Neutrophil (primary cell): ENCODE data around the gene AHCY.

Experiments
- H3K27ac ChIP-seq: fragments of 200-600 bp; sonication (generic); 2 replicates; pipeline ENCODE4 v1.5.1; 2016; ENCODE audit warnings: mild to moderate bottlenecking, moderate library complexity
- H3K27me3 ChIP-seq: fragments of 200-600 bp; sonication (generic); 2 replicates; pipeline ENCODE4 v1.6.0; 2016; ENCODE audit warnings: mild to moderate bottlenecking
- H3K36me3 ChIP-seq: fragments of 200-600 bp; sonication (generic); 2 replicates; pipeline ENCODE4 v1.5.1; 2017
- H3K4me1 ChIP-seq, 2 experiments: fragments of 200-600 bp in 1 of 2; sonication (generic) in 1 of 2; 1 replicate in 1 of 2; 2 replicates in 1 of 2; pipeline versions ENCODE4 v1.5.1 to v1.6.1; 2013 to 2016; ENCODE audit warnings: low read depth in 1 of 2, low read length in 1 of 2, mild to moderate bottlenecking in 1 of 2, moderate library complexity in 1 of 2; ENCODE audit not compliant: control insufficient read depth in 1 of 2, insufficient read depth in 1 of 2
- H3K4me3 ChIP-seq, 2 experiments: fragments of 200-600 bp in 1 of 2; sonication (generic) in 1 of 2; 1 replicate in 1 of 2; 2 replicates in 1 of 2; pipeline ENCODE4 v1.5.1; 2013 to 2016; ENCODE audit warnings: low read depth in 1 of 2, low read length in 1 of 2, mild to moderate bottlenecking in 1 of 2, moderate library complexity in 1 of 2
- H3K9me3 ChIP-seq: fragments of 200-600 bp; sonication (generic); 2 replicates; pipeline ENCODE4 v1.5.1; 2016
- TF ChIP-seq, protein P1 (sequence below): fragments of 200-600 bp; sonication (generic); IDR thresholded peaks from 2 replicates; pipeline ENCODE4 v1.5.1; 2016; ENCODE audit warnings: antibody characterized with exemption

Gene AHCY

DNA sequence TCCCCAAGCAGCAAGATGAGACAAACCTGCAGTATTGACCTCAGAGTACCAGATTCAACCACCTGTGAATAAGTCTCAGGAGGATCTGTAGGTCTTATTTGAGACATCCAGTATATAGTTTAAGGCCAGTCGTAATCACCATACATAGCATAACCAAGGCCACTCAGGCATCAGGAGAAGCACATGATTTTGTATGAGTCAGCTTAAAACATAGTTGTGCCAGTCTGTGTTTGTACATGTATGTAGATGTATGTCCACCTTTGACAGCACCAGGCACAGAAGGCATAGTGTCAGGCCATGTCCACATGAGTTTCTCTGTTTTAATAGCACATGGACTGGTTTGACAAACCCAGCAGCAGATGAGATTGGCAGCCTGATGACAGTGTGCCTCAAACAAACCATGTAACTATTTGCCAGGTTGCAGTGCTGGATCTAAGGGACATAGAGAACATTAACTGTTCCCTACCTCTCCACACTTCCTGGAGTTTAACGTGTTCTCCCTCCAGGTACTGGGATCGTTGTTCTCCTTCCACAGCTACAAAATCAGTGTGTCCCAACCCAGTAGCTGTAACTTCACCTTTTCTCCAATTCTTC, 70.6 kb downstream of the AHCY start:
- no peaks in the 10 kb centered on the region for H3K36me3 ChIP-seq

GRCh38 chr20:34231634-34232033, 71.5 kb downstream of the AHCY start:
- no peaks in the 10 kb centered on the region for H3K27me3 ChIP-seq
- H3K4me1 ChIP-seq, result no peaks in the 10 kb centered on the region
- no peaks in the 10 kb centered on the region for H3K9me3 ChIP-seq
- H3K4me3 ChIP-seq, result no peak overlapping the region
- no peaks in the 10 kb centered on the region for H3K36me3 ChIP-seq
- no peak overlapping the region for H3K27ac ChIP-seq
- TF ChIP-seq, protein P1, sequence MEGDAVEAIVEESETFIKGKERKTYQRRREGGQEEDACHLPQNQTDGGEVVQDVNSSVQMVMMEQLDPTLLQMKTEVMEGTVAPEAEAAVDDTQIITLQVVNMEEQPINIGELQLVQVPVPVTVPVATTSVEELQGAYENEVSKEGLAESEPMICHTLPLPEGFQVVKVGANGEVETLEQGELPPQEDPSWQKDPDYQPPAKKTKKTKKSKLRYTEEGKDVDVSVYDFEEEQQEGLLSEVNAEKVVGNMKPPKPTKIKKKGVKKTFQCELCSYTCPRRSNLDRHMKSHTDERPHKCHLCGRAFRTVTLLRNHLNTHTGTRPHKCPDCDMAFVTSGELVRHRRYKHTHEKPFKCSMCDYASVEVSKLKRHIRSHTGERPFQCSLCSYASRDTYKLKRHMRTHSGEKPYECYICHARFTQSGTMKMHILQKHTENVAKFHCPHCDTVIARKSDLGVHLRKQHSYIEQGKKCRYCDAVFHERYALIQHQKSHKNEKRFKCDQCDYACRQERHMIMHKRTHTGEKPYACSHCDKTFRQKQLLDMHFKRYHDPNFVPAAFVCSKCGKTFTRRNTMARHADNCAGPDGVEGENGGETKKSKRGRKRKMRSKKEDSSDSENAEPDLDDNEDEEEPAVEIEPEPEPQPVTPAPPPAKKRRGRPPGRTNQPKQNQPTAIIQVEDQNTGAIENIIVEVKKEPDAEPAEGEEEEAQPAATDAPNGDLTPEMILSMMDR, result no peak

More for the DNA sequence above, 70.6 kb downstream of the AHCY start:
- Histone ChIP-seq H3K4me1 (no peaks in the 10 kb centered on the region), H3K9me3 (no peaks in the 10 kb centered on the region), H3K27ac (no peak overlapping the region), H3K27me3 (no peaks in the 10 kb centered on the region), H3K4me3 (no peak overlapping the region)
- TF ChIP-seq, protein P1, result no peak
